H1 (cell line): ENCODE results near the gene CUX1. TPM values are rescaled to one million over a fixed set of nuclear protein-coding genes. Genes with fewer than 3 reads are reported as not detected.

ENCODE experiments used
- BCL11A ChIP-seq, 2 experiments: IDR thresholded peaks; one replicate each; pipeline ENCODE4 v1.6.1; 2011; ENCODE audit warnings: low read depth in 2 of 2, low read length in 2 of 2, mild to moderate bottlenecking in 2 of 2
- CHD2 ChIP-seq: IDR thresholded peaks from 2 replicates; pipeline ENCODE4 v1.6.1; 2012; ENCODE audit warnings: low read length, improper control_type of control experiment
- CREB1 ChIP-seq: IDR thresholded peaks from 2 replicates; pipeline ENCODE4 v1.6.1; 2012; ENCODE audit warnings: inconsistent platforms
- HDAC2 ChIP-seq, 2 experiments: fragments of 300-600 bp in 1 of 2; sonication (generic) in 1 of 2; IDR thresholded peaks; 2 replicates each; pipeline ENCODE4 v1.6.1; 2011 to 2012; ENCODE audit warnings: low read depth in 2 of 2, low read length in 2 of 2, mild to moderate bottlenecking in 2 of 2, moderate library complexity in 2 of 2, borderline replicate concordance in 1 of 2, inconsistent platforms in 1 of 2
- NANOG ChIP-seq: IDR thresholded peaks from 2 replicates; pipeline ENCODE4 v1.6.1; 2011; ENCODE audit warnings: low read length, low read depth, mild to moderate bottlenecking, inconsistent platforms; ENCODE audit not compliant: insufficient read depth, poor library complexity, severe bottlenecking
- polyA plus RNA-seq, 7 experiments: library from polyadenylated mRNA; depleted of rRNA in 3 of 7; stranded (reverse) in 5 of 7; unstranded in 2 of 7; fragments of >200 nt in 5 of 7; fragments of 200-250 nt in 2 of 7; gene quantifications; 1 replicate in 5 of 7; 2 replicates in 1 of 7; 4 replicates in 1 of 7; pipeline versions ENCODE4 v1.2.1 to v1.2.3, GENCODE V29; 2011 to 2013; ENCODE audit warnings: missing spikeins in 2 of 7, mixed read lengths in 2 of 7
- total RNA-seq: library from RNA; stranded (reverse); fragmentation: NEBNext Ultra II Directional; extraction: Animal tissue kit (Norgen Biotek cat#: 25700); gene quantifications from 2 replicates; pipeline ENCODE4 v1.2.1, GENCODE V29; 2021
- TF ChIP-seq, protein P1 (sequence below): fragments of 300-600 bp; sonication (generic); IDR thresholded peaks from 2 replicates; pipeline ENCODE4 v1.7.1; 2012; ENCODE audit warnings: low read length, moderate library complexity, mild to moderate bottlenecking, inconsistent platforms; ENCODE audit not compliant: insufficient replicate concordance

The CUX1 gene
- total and polyA plus RNA-seq, 2 of the 8 experiments (the other 6 are each of a cell fraction or from before 2014, with no cell fraction given): 21.6 to 65.9 TPM

- TF ChIP-seq, protein P1, sequence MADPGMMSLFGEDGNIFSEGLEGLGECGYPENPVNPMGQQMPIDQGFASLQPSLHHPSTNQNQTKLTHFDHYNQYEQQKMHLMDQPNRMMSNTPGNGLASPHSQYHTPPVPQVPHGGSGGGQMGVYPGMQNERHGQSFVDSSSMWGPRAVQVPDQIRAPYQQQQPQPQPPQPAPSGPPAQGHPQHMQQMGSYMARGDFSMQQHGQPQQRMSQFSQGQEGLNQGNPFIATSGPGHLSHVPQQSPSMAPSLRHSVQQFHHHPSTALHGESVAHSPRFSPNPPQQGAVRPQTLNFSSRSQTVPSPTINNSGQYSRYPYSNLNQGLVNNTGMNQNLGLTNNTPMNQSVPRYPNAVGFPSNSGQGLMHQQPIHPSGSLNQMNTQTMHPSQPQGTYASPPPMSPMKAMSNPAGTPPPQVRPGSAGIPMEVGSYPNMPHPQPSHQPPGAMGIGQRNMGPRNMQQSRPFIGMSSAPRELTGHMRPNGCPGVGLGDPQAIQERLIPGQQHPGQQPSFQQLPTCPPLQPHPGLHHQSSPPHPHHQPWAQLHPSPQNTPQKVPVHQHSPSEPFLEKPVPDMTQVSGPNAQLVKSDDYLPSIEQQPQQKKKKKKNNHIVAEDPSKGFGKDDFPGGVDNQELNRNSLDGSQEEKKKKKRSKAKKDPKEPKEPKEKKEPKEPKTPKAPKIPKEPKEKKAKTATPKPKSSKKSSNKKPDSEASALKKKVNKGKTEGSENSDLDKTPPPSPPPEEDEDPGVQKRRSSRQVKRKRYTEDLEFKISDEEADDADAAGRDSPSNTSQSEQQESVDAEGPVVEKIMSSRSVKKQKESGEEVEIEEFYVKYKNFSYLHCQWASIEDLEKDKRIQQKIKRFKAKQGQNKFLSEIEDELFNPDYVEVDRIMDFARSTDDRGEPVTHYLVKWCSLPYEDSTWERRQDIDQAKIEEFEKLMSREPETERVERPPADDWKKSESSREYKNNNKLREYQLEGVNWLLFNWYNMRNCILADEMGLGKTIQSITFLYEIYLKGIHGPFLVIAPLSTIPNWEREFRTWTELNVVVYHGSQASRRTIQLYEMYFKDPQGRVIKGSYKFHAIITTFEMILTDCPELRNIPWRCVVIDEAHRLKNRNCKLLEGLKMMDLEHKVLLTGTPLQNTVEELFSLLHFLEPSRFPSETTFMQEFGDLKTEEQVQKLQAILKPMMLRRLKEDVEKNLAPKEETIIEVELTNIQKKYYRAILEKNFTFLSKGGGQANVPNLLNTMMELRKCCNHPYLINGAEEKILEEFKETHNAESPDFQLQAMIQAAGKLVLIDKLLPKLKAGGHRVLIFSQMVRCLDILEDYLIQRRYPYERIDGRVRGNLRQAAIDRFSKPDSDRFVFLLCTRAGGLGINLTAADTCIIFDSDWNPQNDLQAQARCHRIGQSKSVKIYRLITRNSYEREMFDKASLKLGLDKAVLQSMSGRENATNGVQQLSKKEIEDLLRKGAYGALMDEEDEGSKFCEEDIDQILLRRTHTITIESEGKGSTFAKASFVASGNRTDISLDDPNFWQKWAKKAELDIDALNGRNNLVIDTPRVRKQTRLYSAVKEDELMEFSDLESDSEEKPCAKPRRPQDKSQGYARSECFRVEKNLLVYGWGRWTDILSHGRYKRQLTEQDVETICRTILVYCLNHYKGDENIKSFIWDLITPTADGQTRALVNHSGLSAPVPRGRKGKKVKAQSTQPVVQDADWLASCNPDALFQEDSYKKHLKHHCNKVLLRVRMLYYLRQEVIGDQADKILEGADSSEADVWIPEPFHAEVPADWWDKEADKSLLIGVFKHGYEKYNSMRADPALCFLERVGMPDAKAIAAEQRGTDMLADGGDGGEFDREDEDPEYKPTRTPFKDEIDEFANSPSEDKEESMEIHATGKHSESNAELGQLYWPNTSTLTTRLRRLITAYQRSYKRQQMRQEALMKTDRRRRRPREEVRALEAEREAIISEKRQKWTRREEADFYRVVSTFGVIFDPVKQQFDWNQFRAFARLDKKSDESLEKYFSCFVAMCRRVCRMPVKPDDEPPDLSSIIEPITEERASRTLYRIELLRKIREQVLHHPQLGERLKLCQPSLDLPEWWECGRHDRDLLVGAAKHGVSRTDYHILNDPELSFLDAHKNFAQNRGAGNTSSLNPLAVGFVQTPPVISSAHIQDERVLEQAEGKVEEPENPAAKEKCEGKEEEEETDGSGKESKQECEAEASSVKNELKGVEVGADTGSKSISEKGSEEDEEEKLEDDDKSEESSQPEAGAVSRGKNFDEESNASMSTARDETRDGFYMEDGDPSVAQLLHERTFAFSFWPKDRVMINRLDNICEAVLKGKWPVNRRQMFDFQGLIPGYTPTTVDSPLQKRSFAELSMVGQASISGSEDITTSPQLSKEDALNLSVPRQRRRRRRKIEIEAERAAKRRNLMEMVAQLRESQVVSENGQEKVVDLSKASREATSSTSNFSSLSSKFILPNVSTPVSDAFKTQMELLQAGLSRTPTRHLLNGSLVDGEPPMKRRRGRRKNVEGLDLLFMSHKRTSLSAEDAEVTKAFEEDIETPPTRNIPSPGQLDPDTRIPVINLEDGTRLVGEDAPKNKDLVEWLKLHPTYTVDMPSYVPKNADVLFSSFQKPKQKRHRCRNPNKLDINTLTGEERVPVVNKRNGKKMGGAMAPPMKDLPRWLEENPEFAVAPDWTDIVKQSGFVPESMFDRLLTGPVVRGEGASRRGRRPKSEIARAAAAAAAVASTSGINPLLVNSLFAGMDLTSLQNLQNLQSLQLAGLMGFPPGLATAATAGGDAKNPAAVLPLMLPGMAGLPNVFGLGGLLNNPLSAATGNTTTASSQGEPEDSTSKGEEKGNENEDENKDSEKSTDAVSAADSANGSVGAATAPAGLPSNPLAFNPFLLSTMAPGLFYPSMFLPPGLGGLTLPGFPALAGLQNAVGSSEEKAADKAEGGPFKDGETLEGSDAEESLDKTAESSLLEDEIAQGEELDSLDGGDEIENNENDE: no peak
- TF ChIP-seq CREB1: no peak
- TF ChIP-seq NANOG: no peak
- no peak for TF ChIP-seq HDAC2 (IDR thresholded peaks at IDR 0.05; ENCODE audit: borderline replicate concordance in 1 of 2, low read depth in 2 of 2, low read length in 2 of 2)
- TF ChIP-seq BCL11A (IDR thresholded peaks at IDR 0.05; ENCODE audit: low read depth in 2 of 2, low read length in 2 of 2): no peak
- TF ChIP-seq CHD2: no peak
- TF ChIP-seq, all 59 proteins: peak for 0
Measured at GRCh38 chr7:102000123-102000522, 182.7 kb downstream of the CUX1 start (continued).
